Smooth muscle cell (in vitro differentiated cells): ENCODE data around the gene ASAH2. TPM values are rescaled to one million over a fixed set of nuclear protein-coding genes. Genes with fewer than 3 reads are reported as not detected.

ENCODE experiments used
- DNase-seq: peaks from one replicate; lab custom pipeline; 2025; ENCODE audit not compliant: unreplicated experiment; lab: John Stamatoyannopoulos, UW
- H2AFZ ChIP-seq: fragments of 200-600 bp; sonication (generic); 2 replicates; pipeline ENCODE4 v1.6.0; 2016; ENCODE audit warnings: antibody characterized with exemption, low read depth, mild to moderate bottlenecking
- H3F3A ChIP-seq: fragments of 200-600 bp; sonication (generic); 2 replicates; pipeline ENCODE4 v1.6.0; 2017; ENCODE audit warnings: antibody characterized with exemption, low read depth
- H3K27ac ChIP-seq: fragments of 200-600 bp; sonication (generic); 2 replicates; pipeline ENCODE4 v1.5.1; 2016; ENCODE audit warnings: low read depth, mild to moderate bottlenecking
- H3K27me3 ChIP-seq: fragments of 200-600 bp; sonication (generic); 2 replicates; pipeline ENCODE4 v1.6.1; 2016; ENCODE audit warnings: low read depth, mild to moderate bottlenecking
- H3K36me3 ChIP-seq: fragments of 200-600 bp; sonication (generic); 2 replicates; pipeline ENCODE4 v1.5.1; 2016; ENCODE audit warnings: low read depth
- H3K4me1 ChIP-seq: fragments of 200-600 bp; sonication (generic); 2 replicates; pipeline ENCODE4 v1.5.1; 2016; ENCODE audit warnings: low read depth
- H3K4me2 ChIP-seq: fragments of 200-600 bp; sonication (generic); 2 replicates; pipeline ENCODE4 v1.6.0; 2016; ENCODE audit warnings: mild to moderate bottlenecking
- H3K4me3 ChIP-seq: fragments of 200-600 bp; sonication (generic); 2 replicates; pipeline ENCODE4 v1.5.1; 2016; ENCODE audit warnings: mild to moderate bottlenecking
- H3K79me2 ChIP-seq: fragments of 200-600 bp; sonication (generic); 2 replicates; pipeline ENCODE4 v1.6.0; 2016; ENCODE audit warnings: low read depth, mild to moderate bottlenecking
- H3K9ac ChIP-seq: fragments of 200-600 bp; sonication (generic); 2 replicates; pipeline ENCODE4 v1.6.0; 2016; ENCODE audit warnings: low read depth
- H3K9me3 ChIP-seq: fragments of 200-600 bp; sonication (generic); replicated peaks from 2 replicates; pipeline ENCODE4 v1.5.1; 2016; ENCODE audit warnings: low read depth
- H4K20me1 ChIP-seq: fragments of 200-600 bp; sonication (generic); 2 replicates; pipeline ENCODE4 v1.6.0; 2016; ENCODE audit warnings: low read depth
- WGBS: methylation state at CpG from one replicate; pipeline ENCODE4 v1.1.7; 2016; ENCODE audit warnings: low lambda C conversion rate; 5-methylcytosine and 5-hydroxymethylcytosine counted together
- polyA plus RNA-seq: library from polyadenylated mRNA; unstranded; fragments of >200 nt; fragmentation: Nextera tagmentation; extraction: Ambion mirVana; gene quantifications from 2 replicates; pipeline ENCODE4 v1.2.1, GENCODE V29; 2016
- total RNA-seq: library from RNA; depleted of rRNA; stranded (reverse); fragments of >200 nt; gene quantifications from 2 replicates; pipeline ENCODE4 v1.2.3, GENCODE V29; 2014
- TF ChIP-seq, protein P1 (sequence below): fragments of 200-600 bp; sonication (generic); IDR thresholded peaks from 2 replicates; pipeline ENCODE4 v1.5.1; 2017; ENCODE audit warnings: borderline replicate concordance, mild to moderate bottlenecking, antibody characterized with exemption; ENCODE audit not compliant: insufficient read depth, poor library complexity, severe bottlenecking

The ASAH2 gene
- total and polyA plus RNA-seq, 2 experiments from 2014 or later, result 0.93 to 1.3 TPM

GRCh38 chr10:50286996-50287803, 35.9 kb upstream of the ASAH2 start:
- H3K79me2 ChIP-seq, result no peaks in the 10 kb centered on the region
- peaks cover 7% of the 10 kb centered on the region for H3K27me3 ChIP-seq
- no peak overlapping the region for H3K9ac ChIP-seq
- H3K4me1 ChIP-seq, result no peaks in the 10 kb centered on the region
- H3K27ac ChIP-seq, result no peak overlapping the region
- H3K9me3 ChIP-seq, result no peaks in the 10 kb centered on the region
- TF ChIP-seq, protein P1, sequence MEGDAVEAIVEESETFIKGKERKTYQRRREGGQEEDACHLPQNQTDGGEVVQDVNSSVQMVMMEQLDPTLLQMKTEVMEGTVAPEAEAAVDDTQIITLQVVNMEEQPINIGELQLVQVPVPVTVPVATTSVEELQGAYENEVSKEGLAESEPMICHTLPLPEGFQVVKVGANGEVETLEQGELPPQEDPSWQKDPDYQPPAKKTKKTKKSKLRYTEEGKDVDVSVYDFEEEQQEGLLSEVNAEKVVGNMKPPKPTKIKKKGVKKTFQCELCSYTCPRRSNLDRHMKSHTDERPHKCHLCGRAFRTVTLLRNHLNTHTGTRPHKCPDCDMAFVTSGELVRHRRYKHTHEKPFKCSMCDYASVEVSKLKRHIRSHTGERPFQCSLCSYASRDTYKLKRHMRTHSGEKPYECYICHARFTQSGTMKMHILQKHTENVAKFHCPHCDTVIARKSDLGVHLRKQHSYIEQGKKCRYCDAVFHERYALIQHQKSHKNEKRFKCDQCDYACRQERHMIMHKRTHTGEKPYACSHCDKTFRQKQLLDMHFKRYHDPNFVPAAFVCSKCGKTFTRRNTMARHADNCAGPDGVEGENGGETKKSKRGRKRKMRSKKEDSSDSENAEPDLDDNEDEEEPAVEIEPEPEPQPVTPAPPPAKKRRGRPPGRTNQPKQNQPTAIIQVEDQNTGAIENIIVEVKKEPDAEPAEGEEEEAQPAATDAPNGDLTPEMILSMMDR, result no peak
- no peak overlapping the region for H3K4me2 ChIP-seq
- DNase-seq, result no peak
- no peaks in the 10 kb centered on the region for H4K20me1 ChIP-seq
- no peak overlapping the region for H2AFZ ChIP-seq
- no peaks in the 10 kb centered on the region for H3K36me3 ChIP-seq
- WGBS, result 86% methylated on average over 9 of the region's 9 CpGs
- no peak overlapping the region for H3K4me3 ChIP-seq
- no peaks in the 10 kb centered on the region for H3F3A ChIP-seq

DNA sequence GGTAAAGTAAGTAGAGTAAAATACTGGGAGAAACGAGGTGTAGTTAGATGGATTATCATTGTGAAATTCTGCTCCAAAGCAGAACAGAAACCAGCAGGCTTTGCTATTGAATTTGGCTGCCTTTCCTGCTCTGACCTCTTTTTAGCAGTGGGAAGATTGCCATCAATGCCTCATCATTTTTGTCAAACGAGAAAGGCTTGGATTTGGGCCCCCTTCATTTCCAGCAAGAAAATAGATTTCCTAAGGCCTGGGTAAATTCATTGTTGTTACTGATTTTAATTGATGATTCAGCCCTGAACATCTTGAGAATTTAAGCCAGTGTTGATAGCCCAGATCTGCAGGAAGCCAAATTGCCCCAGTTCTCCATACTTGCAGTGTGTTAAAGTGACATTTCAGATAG, 35.2 kb upstream of the ASAH2 start:
- no peak overlapping the region for H3K27ac ChIP-seq
- H3K79me2 ChIP-seq, result no peaks in the 10 kb centered on the region
- H4K20me1 ChIP-seq, result no peaks in the 10 kb centered on the region
- H3K4me2 ChIP-seq, result no peak overlapping the region
- no peak for DNase-seq
- H3K9ac ChIP-seq, result no peak overlapping the region
- peaks cover 7% of the 10 kb centered on the region for H3K27me3 ChIP-seq
- no peak overlapping the region for H2AFZ ChIP-seq
- H3K9me3 ChIP-seq, result no peaks in the 10 kb centered on the region
- WGBS, result 59% methylated on average over 2 of the region's 2 CpGs
- H3F3A ChIP-seq, result no peaks in the 10 kb centered on the region
- TF ChIP-seq, protein P1, result no peak
- no peaks in the 10 kb centered on the region for H3K4me1 ChIP-seq
- no peak overlapping the region for H3K4me3 ChIP-seq
- no peaks in the 10 kb centered on the region for H3K36me3 ChIP-seq

DNA sequence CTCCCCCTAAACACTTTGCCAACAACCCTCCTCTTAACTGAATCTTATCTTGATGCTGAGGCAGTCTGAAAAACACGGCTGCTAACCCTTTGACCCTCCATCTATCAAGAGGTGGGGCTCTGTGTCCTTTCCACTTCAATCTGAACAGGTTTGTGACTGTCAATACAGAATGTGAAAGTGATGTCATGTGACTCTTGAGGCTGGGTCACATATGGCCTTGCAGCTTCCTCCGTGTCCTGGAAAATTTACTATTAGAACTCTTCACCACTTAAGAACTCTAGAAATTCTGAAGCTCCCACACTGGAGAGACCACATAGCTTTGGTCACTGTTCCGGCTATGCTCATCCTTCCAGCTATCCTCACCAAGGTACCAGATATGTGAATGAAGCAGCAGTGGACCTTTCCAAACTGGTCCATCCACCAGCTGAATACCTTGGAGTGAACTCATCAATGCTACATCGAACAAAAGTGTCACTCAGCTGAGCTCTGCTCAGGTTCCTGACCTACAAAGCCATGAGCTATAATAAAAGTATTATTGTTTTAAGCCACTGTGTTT, 30.7 kb upstream of the ASAH2 start:
- no peak overlapping the region for H3K4me2 ChIP-seq
- no peak for DNase-seq
- H3K36me3 ChIP-seq, result no peaks in the 10 kb centered on the region
- H4K20me1 ChIP-seq, result no peaks in the 10 kb centered on the region
- 81% methylated on average over 4 of the region's 4 CpGs for WGBS
- H3K4me1 ChIP-seq, result no peaks in the 10 kb centered on the region
- no peak overlapping the region for H3K27ac ChIP-seq
- no peak overlapping the region for H3K9ac ChIP-seq
- H3K79me2 ChIP-seq, result no peaks in the 10 kb centered on the region
- no peak overlapping the region for H2AFZ ChIP-seq
- no peaks in the 10 kb centered on the region for H3K9me3 ChIP-seq
- TF ChIP-seq, protein P1, result no peak
- peaks cover 12% of the 10 kb centered on the region for H3K27me3 ChIP-seq
- H3K4me3 ChIP-seq, result no peak overlapping the region
- no peaks in the 10 kb centered on the region for H3F3A ChIP-seq
